Activated T-helper 1 cell treated with anti-CD3 and anti-CD28 coated beads, Interleukin-12 subunit alpha, Interleukin-12 subunit beta, Interleukin-2, Interleukin-4 antibody, amounts not matched to agents 30 ng/mL and 10 ng/mL and 1 ng/mL, durations not matched to agents 14 hours and 24 hours and 36 hours (primary cell): ENCODE measurements around the gene ASCC3. TPM values are rescaled to one million over a fixed set of nuclear protein-coding genes. Genes with fewer than 3 reads are reported as not detected.

Experiments
- DNase-seq: peaks from one replicate; pipeline ENCODE4 v3.0.0; 2021; ENCODE audit warnings: low spot score
- H3K27ac Mint-ChIP-seq: one replicate; pipeline ENCODE4 v1.8.0; 2021; ENCODE audit warnings: mild to moderate bottlenecking, mixed read lengths
- H3K27me3 Mint-ChIP-seq: one replicate; pipeline ENCODE4 v1.8.0; 2022; ENCODE audit warnings: mild to moderate bottlenecking, moderate library complexity, mixed read lengths; ENCODE audit not compliant: insufficient read depth
- H3K36me3 Mint-ChIP-seq: one replicate; pipeline ENCODE4 v1.8.0; 2021; ENCODE audit warnings: low read depth, mixed read lengths
- H3K4me1 Mint-ChIP-seq: one replicate; pipeline ENCODE4 v1.8.0; 2021; ENCODE audit warnings: low read depth, mixed read lengths
- H3K4me3 Mint-ChIP-seq: one replicate; pipeline ENCODE4 v1.8.0; 2021; ENCODE audit warnings: mild to moderate bottlenecking, moderate library complexity, mixed read lengths
- H3K9me3 Mint-ChIP-seq: one replicate; pipeline ENCODE4 v1.8.0; 2021; ENCODE audit warnings: mixed read lengths
- intact Hi-C: fragments of 100-400 bp; cut with micrococcal nuclease; formaldehyde crosslinking; loops from one replicate; pipeline ENCODE4 v1.15.1; 2024
- total RNA-seq: library from RNA; stranded (reverse); gene quantifications from 2 replicates; pipeline ENCODE4 v1.2.3, GENCODE V29; 2022

ASCC3 gene
- total RNA-seq, 1 donor from 2014 or later = 70.1 TPM

- Mint-ChIP-seq H3K4me3 (peak overlapping the region; percentile 100), H3K9me3 (no peaks in the 10 kb centered on the region), H3K4me1 (peaks cover 55% of the 10 kb centered on the region), H3K36me3 (peaks cover 26% of the 10 kb centered on the region), H3K27ac (peak overlapping the region; percentile 100), H3K27me3 (peaks cover 3% of the 10 kb centered on the region)
- intact Hi-C loops = loop anchor here (2.0 to 10.0 kb wide), 3 partner anchors 16 to 1312 kb away; partner anchors contain the start of gene CCNC
- no peak for DNase-seq
These were observed 828 bp downstream of the ASCC3 start for GRCh38 chr6:100880149-100880852.

DNA sequence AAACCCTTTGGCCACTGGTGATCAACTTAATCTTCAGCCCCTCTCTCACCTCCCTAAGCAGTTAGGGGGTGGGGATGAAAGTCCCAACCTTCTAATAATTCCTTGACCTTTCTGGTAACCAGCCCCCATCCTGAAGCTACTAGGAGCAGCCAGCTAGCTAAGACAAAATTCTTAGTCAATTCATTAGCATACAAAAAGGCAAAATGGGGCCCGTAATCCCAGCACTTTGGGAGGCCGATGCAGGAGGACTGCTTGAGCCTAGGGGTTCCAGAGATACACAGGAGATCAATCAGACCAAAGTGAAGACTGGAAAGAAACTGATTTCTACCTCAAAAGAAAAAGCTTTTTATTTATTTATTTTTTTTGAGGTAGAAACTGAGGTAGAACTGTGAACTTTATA lies 1.8 kb downstream of the ASCC3 start:
- H3K4me3 Mint-ChIP-seq = peak overlapping the region; percentile 76
- H3K4me1 Mint-ChIP-seq = peaks cover 55% of the 10 kb centered on the region
- no peak overlapping the region for H3K27ac Mint-ChIP-seq
- DNase-seq = no peak
- intact Hi-C loops = loop anchor here (10.0 kb wide), 1 partner anchor 165 kb away; no protein-coding TSS in a partner anchor
- no peaks in the 10 kb centered on the region for H3K27me3 Mint-ChIP-seq
- no peaks in the 10 kb centered on the region for H3K9me3 Mint-ChIP-seq
- H3K36me3 Mint-ChIP-seq = peaks cover 33% of the 10 kb centered on the region

DNA sequence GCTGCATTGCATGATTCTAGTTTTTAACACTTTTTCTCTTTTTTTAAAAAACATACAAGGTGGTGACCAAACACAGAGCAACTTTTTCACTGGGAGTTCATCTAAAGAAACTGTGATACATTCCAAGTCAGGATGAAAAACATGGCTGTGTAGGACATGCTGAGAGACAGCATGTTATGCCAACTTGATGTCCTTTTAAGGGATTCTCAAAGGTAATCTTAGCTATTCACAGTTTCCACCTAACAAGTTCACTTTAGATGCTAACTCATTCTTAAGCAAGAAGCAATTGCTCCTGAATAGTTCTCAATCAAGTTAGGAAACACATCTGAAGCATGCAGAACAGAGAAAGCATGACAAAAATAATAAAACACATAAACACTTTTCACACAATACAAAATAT lies 3.3 kb downstream of the ASCC3 start:
- Mint-ChIP-seq H3K27ac (no peak overlapping the region), H3K9me3 (no peaks in the 10 kb centered on the region), H3K4me1 (peaks cover 66% of the 10 kb centered on the region), H3K4me3 (no peak overlapping the region), H3K27me3 (no peaks in the 10 kb centered on the region), H3K36me3 (peaks cover 42% of the 10 kb centered on the region)
- intact Hi-C loops = loop anchor here (10.0 kb wide), 1 partner anchor 163 kb away; no protein-coding TSS in a partner anchor
- no peak for DNase-seq

GRCh38 chr6:100876251-100876650 lies 4.9 kb downstream of the ASCC3 start:
- DNase-seq = no peak
- Mint-ChIP-seq H3K9me3 (no peaks in the 10 kb centered on the region), H3K4me3 (no peak overlapping the region), H3K27ac (no peak overlapping the region), H3K27me3 (no peaks in the 10 kb centered on the region), H3K4me1 (peaks cover 63% of the 10 kb centered on the region), H3K36me3 (peaks cover 45% of the 10 kb centered on the region)
- intact Hi-C loops = loop anchor here (10.0 kb wide), 1 partner anchor 161 kb away; no protein-coding TSS in a partner anchor

GRCh38 chr6:100865525-100865924 lies 15.6 kb downstream of the ASCC3 start:
- H3K27me3 Mint-ChIP-seq = no peaks in the 10 kb centered on the region
- H3K36me3 Mint-ChIP-seq = peaks cover 42% of the 10 kb centered on the region
- H3K27ac Mint-ChIP-seq = no peak overlapping the region
- DNase-seq = no peak
- H3K9me3 Mint-ChIP-seq = no peaks in the 10 kb centered on the region
- H3K4me1 Mint-ChIP-seq = peaks cover 12% of the 10 kb centered on the region
- H3K4me3 Mint-ChIP-seq = no peak overlapping the region
- intact Hi-C loops = loop anchor here (2.0 kb wide), 1 partner anchor 15 kb away; the partner anchor contains the start of gene ASCC3

GRCh38 chr6:100862063-100862462 lies 19.1 kb downstream of the ASCC3 start:
- no peaks in the 10 kb centered on the region for H3K27me3 Mint-ChIP-seq
- peaks cover 20% of the 10 kb centered on the region for H3K9me3 Mint-ChIP-seq
- H3K27ac Mint-ChIP-seq = no peak overlapping the region
- no peak overlapping the region for H3K4me3 Mint-ChIP-seq
- peaks cover 53% of the 10 kb centered on the region for H3K36me3 Mint-ChIP-seq
- no peak for DNase-seq
- no peaks in the 10 kb centered on the region for H3K4me1 Mint-ChIP-seq
- intact Hi-C loops = no loop called here

- intact Hi-C loops = no loop called here
- no peaks in the 10 kb centered on the region for H3K27me3 Mint-ChIP-seq
- H3K27ac Mint-ChIP-seq = no peak overlapping the region
- peaks cover 27% of the 10 kb centered on the region for H3K9me3 Mint-ChIP-seq
- H3K4me3 Mint-ChIP-seq = no peak overlapping the region
- no peak for DNase-seq
- H3K4me1 Mint-ChIP-seq = no peaks in the 10 kb centered on the region
- H3K36me3 Mint-ChIP-seq = peaks cover 45% of the 10 kb centered on the region
These were observed 25.0 kb downstream of the ASCC3 start for GRCh38 chr6:100856146-100856545.

- Mint-ChIP-seq H3K36me3 (peaks cover 26% of the 10 kb centered on the region), H3K27ac (no peak overlapping the region), H3K4me1 (peaks cover under 1% of the 10 kb centered on the region), H3K27me3 (no peaks in the 10 kb centered on the region), H3K9me3 (peaks cover 5% of the 10 kb centered on the region), H3K4me3 (no peak overlapping the region)
- DNase-seq = no peak
- intact Hi-C loops = no loop called here
These were observed 29.3 kb downstream of the ASCC3 start for GRCh38 chr6:100851819-100852218.

DNA sequence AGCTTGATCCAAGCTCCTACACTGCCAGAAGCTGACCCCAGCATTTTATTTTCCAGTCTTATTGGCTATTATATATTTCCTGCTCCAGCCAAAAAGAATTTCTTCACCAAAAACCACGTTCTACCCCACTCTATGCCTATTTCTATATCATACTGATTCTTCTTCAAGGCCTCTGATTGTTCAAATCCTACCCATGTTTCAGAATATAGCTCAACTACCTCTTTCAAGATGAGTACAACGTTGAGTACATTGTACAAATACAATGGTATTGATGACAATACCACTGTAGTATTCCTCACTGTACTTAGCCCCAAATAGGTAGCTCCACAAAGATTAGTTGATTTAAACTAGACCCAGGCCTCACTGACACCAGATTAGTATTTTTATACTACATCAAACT lies 31.0 kb downstream of the ASCC3 start:
- Mint-ChIP-seq H3K36me3 (peaks cover 21% of the 10 kb centered on the region), H3K9me3 (no peaks in the 10 kb centered on the region), H3K27me3 (no peaks in the 10 kb centered on the region), H3K27ac (no peak overlapping the region), H3K4me1 (peaks cover 10% of the 10 kb centered on the region), H3K4me3 (no peak overlapping the region)
- DNase-seq = no peak
- intact Hi-C loops = no loop called here

GRCh38 chr6:100846276-100846675 lies 34.9 kb downstream of the ASCC3 start:
- Mint-ChIP-seq H3K27me3 (no peaks in the 10 kb centered on the region), H3K4me1 (peaks cover 22% of the 10 kb centered on the region), H3K27ac (no peak overlapping the region), H3K36me3 (peaks cover 14% of the 10 kb centered on the region), H3K9me3 (no peaks in the 10 kb centered on the region), H3K4me3 (no peak overlapping the region)
- intact Hi-C loops = no loop called here
- no peak for DNase-seq

- H3K27ac Mint-ChIP-seq = no peak overlapping the region
- peaks cover 22% of the 10 kb centered on the region for H3K4me1 Mint-ChIP-seq
- DNase-seq = no peak
- H3K9me3 Mint-ChIP-seq = no peaks in the 10 kb centered on the region
- H3K4me3 Mint-ChIP-seq = no peak overlapping the region
- intact Hi-C loops = no loop called here
- H3K27me3 Mint-ChIP-seq = no peaks in the 10 kb centered on the region
- peaks cover 18% of the 10 kb centered on the region for H3K36me3 Mint-ChIP-seq
These were observed 35.5 kb downstream of the ASCC3 start for GRCh38 chr6:100845676-100846075.

DNA sequence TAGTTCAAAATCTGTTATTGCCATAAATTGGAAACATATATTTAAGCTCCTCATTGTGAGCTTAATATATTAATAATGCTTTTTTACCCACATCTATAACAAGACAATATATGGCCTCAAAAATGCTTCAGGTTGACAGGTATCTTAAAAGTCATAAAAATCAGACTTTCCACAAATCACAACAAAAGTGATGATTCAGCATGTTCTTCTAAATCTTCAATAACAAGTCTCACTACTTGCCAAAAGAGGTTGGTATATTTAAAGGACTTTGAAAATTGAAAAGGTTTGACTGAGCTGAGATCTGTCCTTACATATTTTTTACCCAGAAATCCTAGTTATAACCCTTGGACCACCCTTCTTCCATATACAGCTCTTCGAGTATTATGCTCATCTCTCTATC lies 41.7 kb downstream of the ASCC3 start:
- intact Hi-C loops = no loop called here
- no peak overlapping the region for H3K4me3 Mint-ChIP-seq
- no peak for DNase-seq
- no peaks in the 10 kb centered on the region for H3K27me3 Mint-ChIP-seq
- H3K9me3 Mint-ChIP-seq = no peaks in the 10 kb centered on the region
- H3K36me3 Mint-ChIP-seq = peaks cover 18% of the 10 kb centered on the region
- peaks cover 4% of the 10 kb centered on the region for H3K4me1 Mint-ChIP-seq
- H3K27ac Mint-ChIP-seq = no peak overlapping the region

GRCh38 chr6:100838011-100838410 lies 43.1 kb downstream of the ASCC3 start:
- Mint-ChIP-seq H3K27ac (no peak overlapping the region), H3K27me3 (no peaks in the 10 kb centered on the region), H3K36me3 (peaks cover 15% of the 10 kb centered on the region), H3K4me3 (no peak overlapping the region), H3K9me3 (no peaks in the 10 kb centered on the region), H3K4me1 (no peaks in the 10 kb centered on the region)
- intact Hi-C loops = no loop called here
- DNase-seq = no peak
